K562 (cell line): ENCODE data around the gene SMG5. TPM values are rescaled to one million over a fixed set of nuclear protein-coding genes. Genes with fewer than 3 reads are reported as not detected.

Experiments used
- CHD7 ChIP-seq: fragments of 200-600 bp; sonication (generic); IDR thresholded peaks from one replicate; pipeline ENCODE4 v1.6.1; 2012; ENCODE audit warnings: mild to moderate bottlenecking, low read depth, low read length, inconsistent platforms
- CREM ChIP-seq: IDR thresholded peaks from 2 replicates; pipeline ENCODE4 v1.6.1; 2014; ENCODE audit warnings: antibody characterized with exemption, low read depth
- FOXP4 ChIP-seq: sonication (generic); formaldehyde crosslinking; IDR thresholded peaks from 2 replicates; pipeline ENCODE4 v1.8.0; 2022; ENCODE audit warnings: mild to moderate bottlenecking, missing genetic modification reagents, borderline replicate concordance
- KDM5B ChIP-seq: fragments of 200-600 bp; sonication (generic); IDR thresholded peaks from 2 replicates; pipeline ENCODE4 v1.6.1; 2012; ENCODE audit warnings: low read depth, mild to moderate bottlenecking, moderate library complexity, low read length, control low read depth, inconsistent platforms; ENCODE audit not compliant: insufficient replicate concordance
- LCOR ChIP-seq: sonication (generic); formaldehyde crosslinking; IDR thresholded peaks from 2 replicates; pipeline ENCODE4 v1.8.0; 2022; ENCODE audit warnings: mild to moderate bottlenecking, missing genetic modification reagents
- POLR2A ChIP-seq: fragments of 450-650 bp; conservative IDR thresholded peaks from 2 replicates; pipeline ENCODE4 v1.6.1; 2016
- SAFB2 ChIP-seq: fragments of 200-400 bp; formaldehyde crosslinking; IDR thresholded peaks from 2 replicates; pipeline ENCODE4 v1.6.1; 2018; ENCODE audit warnings: borderline replicate concordance, low read length, low read depth, moderate library complexity; ENCODE audit not compliant: severe bottlenecking
- SMAD4 ChIP-seq: fragments of 250-450 bp; sonication (Bioruptor Pico); conservative IDR thresholded peaks from 2 replicates; pipeline ENCODE4 v1.8.0; 2021; ENCODE audit warnings: inconsistent platforms, mild to moderate bottlenecking, moderate library complexity
- TCF7L2 ChIP-seq: fragments of 150-350 bp; IDR thresholded peaks from 2 replicates; pipeline ENCODE4 v1.6.1; 2016; ENCODE audit warnings: low read depth, mild to moderate bottlenecking, low read length, moderate library complexity
- TSHZ1 ChIP-seq: fragments of 250-450 bp; sonication (Bioruptor Pico); IDR thresholded peaks from 2 replicates; pipeline ENCODE4 v1.4.0; 2020; ENCODE audit warnings: mild to moderate bottlenecking, moderate library complexity
- polyA plus RNA-seq, 8 experiments: library from polyadenylated mRNA; depleted of rRNA in 4 of 8; stranded (reverse) in 5 of 8; unstranded in 3 of 8; fragments of >200 nt; fragmentation: Nextera tagmentation in 2 of 8; fragmentation: Illumina TruSeq in 1 of 8; extraction: Ambion mirVana in 2 of 8; extraction: Trizol in 1 of 8; gene quantifications; 2 replicates each; pipeline versions ENCODE4 v1.2.1 to v1.2.3, GENCODE V29; 2011 to 2014; ENCODE audit warnings: inconsistent platforms in 1 of 8, missing spikeins in 1 of 8
- total RNA-seq, 7 experiments: library from RNA; depleted of rRNA in 6 of 7; stranded (reverse); fragments of >200 nt in 6 of 7; fragmentation: Illumina TruSeq in 2 of 7; extraction: Trizol in 2 of 7; gene quantifications; 2 replicates each; pipeline versions ENCODE4 v1.2.1 to v1.2.3, GENCODE V29; 2011 to 2021; ENCODE audit warnings: low replicate concordance in 1 of 7

Gene SMG5
- total and polyA plus RNA-seq, 9 of the 15 experiments (the other 6 are each of a cell fraction or from before 2014, with no cell fraction given), result 1.4 to 85.9 (median 53.0) TPM

- no peak for TF ChIP-seq CHD7
- TF ChIP-seq FOXP4 (CRISPR knock-in tag), result no peak
- TF ChIP-seq CREM, result peak; percentile 90
- TF ChIP-seq POLR2A, result peak; percentile 98
- TF ChIP-seq SAFB2, result no peak
- peak; percentile 66 for TF ChIP-seq SMAD4 (CRISPR knock-in tag)
- TF ChIP-seq TSHZ1 (CRISPR knock-in tag), result no peak
- no peak for TF ChIP-seq TCF7L2
- TF ChIP-seq LCOR, result peak; percentile 97
- peak; percentile 93 for TF ChIP-seq KDM5B
Measured at GRCh38 chr1:156282479-156283222, at the start of gene SMG5 (continued).
